GM12892 (cell line): Measurements from ENCODE around the gene BLCAP.
"Not testable (repeated sequence)": the region's sequence is repeated elsewhere in the genome, so short reads cannot be mapped to it uniquely, and the experiment has no call there.

Experiments
- DNase-seq: peaks from one replicate; pipeline ENCODE4 v3.0.0; 2011; ENCODE audit not compliant: insufficient read length
- FAIRE-seq: peaks from 2 replicates; lab custom pipeline; 2011; peaks lifted over from hg19 to GRCh38; lab: Jason Lieb, UNC
- POLR2A ChIP-seq: IDR thresholded peaks from 2 replicates; pipeline ENCODE4 v1.6.1; 2011; ENCODE audit warnings: low read depth, low read length, control low read depth
- POLR2AphosphoS5 ChIP-seq: IDR thresholded peaks from 2 replicates; pipeline ENCODE4 v1.6.1; 2011; ENCODE audit warnings: low read depth, low read length, control low read depth
- TAF1 ChIP-seq: IDR thresholded peaks from 2 replicates; pipeline ENCODE4 v1.6.1; 2011; ENCODE audit warnings: low read depth, mild to moderate bottlenecking, control low read depth, low read length, borderline replicate concordance

The BLCAP gene

DNA sequence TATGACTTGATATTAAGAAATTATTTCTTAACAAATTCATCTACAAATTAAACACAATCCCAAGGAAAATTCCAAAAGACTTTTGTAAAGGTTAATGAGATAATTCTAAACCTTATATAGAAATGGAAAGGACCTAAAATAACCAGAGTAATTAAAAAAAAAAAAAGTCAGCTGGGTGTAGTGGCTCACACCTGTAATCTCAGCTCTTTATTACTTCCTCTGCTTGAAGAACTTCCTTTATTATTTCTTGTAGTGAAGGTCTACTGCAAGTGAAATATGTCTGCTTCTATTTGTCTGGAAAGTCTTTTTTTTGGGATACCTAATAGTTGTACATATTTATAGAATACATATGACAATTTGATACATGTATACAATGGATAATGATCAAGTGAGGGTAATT lies 20.2 kb upstream of the BLCAP start:
- DNase-seq, result no peak
- no peak for FAIRE-seq
- TF ChIP-seq POLR2AphosphoS5 (no peak), POLR2A (no peak), TAF1 (no peak)

DNA sequence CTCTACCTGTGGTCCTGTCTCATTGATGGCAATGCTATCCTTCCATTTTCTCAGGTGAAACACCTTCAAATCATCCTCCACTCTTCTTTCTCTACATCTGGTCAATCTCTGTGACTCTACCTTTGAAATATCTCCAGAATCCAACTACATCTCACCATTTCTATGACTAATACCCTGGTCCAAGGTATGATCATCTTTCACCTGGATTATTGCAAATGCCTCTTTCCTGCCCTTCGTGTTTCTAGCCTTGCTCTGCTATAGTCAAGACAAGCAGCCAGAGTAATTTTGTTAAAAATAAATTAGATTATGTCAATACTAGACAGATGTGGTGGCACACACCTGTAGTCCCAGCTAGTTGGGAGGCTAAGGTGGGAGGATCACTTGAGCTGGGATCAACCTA lies 17.8 kb upstream of the BLCAP start:
- DNase-seq, result no peak
- no peak for TF ChIP-seq POLR2AphosphoS5
- TF ChIP-seq POLR2A, result no peak
- no peak for TF ChIP-seq TAF1
- FAIRE-seq, result no peak

DNA sequence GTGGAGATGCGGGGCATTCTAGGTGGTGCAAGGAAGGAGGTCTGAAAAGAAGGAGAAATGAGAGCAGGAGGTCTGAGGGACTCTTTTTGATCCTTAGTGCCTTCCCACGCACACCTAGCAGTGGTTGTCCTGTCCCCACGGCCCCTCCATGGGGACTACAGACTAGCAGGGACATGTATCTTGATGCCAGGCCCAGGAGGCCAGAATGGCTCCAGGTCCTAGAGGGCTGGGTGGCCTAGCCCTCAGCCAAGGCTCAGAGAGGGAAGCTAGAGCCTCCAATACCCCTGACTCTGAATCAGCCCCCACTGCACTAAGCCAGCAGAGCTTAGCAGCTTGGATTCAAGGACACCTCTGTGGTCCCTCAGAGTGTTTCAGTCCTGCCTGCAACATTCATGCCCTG lies 16.7 kb upstream of the BLCAP start:
- TF ChIP-seq TAF1 (no peak), POLR2A (no peak), POLR2AphosphoS5 (no peak)
- no peak for FAIRE-seq
- no peak for DNase-seq

DNA sequence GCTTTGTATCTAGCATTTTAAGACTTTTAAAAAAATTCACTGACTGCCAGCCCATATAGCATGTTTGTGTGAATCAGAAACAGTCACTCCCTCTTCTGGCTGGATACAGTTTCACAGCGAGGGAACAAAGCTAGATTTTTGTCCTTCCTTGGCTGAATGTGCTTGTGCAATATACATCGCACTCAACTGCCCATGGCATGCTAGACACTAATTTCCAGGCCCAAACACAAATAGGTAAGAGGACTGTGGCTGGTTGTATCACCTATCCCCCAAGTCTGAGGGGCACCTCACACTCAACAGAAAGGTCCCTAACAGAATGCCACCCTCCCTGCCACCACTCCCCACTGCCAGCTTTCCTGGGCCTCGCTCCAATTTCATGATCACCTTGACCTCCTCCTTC lies 16.2 kb upstream of the BLCAP start:
- DNase-seq, result no peak
- FAIRE-seq, result no peak
- no peak for TF ChIP-seq POLR2AphosphoS5
- TF ChIP-seq POLR2A, result no peak
- TF ChIP-seq TAF1, result no peak

DNA sequence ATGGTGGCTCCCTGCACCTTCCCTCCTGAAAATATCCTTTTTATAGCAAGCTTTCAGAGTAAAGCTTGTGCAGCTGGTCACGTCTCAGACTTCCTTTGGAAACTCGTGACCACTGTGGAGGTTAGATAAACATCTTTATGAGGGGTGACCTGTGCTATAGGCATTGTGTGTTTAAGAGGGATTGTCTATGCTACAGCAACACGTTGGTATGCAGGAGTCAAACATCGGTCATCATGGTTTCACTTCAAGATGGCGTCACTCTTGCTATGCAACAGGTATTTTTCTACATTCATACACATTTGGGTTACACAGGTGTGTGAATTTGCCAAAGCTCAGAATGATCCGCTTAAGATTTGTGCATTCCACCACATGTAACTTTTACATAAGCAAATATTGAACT lies 14.6 kb upstream of the BLCAP start:
- TF ChIP-seq TAF1 (no peak), POLR2AphosphoS5 (no peak), POLR2A (no peak)
- DNase-seq (no peak), FAIRE-seq (no peak)

DNA sequence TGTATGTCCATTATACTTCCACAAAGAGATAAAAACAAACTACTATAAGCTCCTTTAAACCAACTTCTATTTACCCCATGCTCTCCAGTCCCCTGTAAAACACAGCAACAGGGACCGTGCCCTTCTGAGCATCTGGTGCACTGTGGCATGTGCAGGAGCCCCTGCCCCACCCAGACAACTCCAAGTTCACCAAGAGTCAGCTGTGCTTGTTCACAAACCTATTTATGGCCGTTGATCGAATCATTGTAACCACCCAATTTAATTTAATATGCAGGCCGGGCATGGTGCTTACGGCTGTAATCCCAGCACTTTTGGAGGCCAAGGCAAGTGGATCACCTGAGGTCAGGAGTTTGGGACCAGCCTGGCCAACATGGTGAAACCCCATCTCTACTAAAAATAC lies 13.7 kb upstream of the BLCAP start:
- no peak for DNase-seq
- no peak for FAIRE-seq
- no peak for TF ChIP-seq TAF1
- TF ChIP-seq POLR2AphosphoS5, result no peak
- TF ChIP-seq POLR2A, result no peak

DNA sequence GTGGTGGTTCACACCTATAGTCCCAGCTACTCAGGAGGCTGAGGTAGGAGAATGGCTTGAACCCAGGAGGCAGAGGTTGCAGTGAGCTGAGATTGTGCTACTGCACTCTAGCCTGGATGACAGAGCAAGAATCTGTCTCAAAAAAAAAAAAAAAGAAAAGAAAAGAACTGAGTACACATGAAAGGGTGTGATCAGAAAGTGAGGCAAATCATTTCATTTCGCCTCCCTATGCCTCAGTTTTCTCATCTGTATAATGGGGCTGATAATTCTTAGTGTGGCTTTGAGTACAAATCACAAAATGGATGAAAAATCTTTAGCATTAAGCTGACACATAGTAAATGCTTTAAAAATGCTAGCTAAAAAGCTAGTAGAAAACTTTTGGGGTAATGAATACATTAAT lies 13.2 kb upstream of the BLCAP start:
- not testable (repeated sequence) for FAIRE-seq, DNase-seq

DNA sequence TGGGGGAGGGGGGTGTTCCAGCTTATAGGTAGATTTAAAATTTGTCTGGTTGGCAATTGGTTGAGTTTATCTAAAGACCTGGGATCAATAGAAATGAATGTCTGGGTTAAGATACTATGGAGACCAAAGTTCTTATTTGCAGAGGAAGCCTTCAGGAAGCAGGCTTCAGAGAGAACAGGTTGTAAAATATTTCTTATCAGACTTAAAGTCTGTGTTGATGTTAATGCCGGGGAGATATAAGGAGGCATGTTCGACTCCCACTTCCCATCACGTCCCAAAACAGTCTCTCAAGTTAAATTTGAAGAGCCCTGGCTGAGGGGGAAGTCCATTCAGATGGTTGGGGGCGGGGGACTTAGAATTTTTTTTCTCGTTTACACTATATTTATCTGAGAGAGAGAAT lies 12.3 kb upstream of the BLCAP start:
- FAIRE-seq, result no peak
- no peak for DNase-seq
- no peak for TF ChIP-seq POLR2AphosphoS5
- no peak for TF ChIP-seq POLR2A
- TF ChIP-seq TAF1, result no peak

DNA sequence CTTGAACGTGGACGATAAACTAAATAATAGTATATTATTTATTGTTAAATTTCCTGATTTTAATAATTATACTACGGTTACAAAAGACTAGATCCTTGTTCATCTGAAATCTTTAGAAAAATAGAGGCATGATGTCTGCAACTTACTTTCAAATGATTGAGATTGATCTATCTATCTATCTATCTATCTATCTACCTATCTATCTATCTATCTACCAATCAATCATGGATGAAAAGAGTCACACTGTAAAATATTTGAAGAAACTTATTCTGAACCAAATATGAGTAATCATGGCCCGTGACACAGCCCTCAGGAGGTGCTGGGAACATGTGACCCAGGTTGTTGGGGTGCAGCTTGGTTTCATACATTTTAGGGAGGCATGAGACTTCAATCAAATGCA lies 11.7 kb upstream of the BLCAP start:
- no peak for FAIRE-seq
- no peak for DNase-seq
- TF ChIP-seq POLR2AphosphoS5 (no peak), TAF1 (no peak), POLR2A (no peak)

DNA sequence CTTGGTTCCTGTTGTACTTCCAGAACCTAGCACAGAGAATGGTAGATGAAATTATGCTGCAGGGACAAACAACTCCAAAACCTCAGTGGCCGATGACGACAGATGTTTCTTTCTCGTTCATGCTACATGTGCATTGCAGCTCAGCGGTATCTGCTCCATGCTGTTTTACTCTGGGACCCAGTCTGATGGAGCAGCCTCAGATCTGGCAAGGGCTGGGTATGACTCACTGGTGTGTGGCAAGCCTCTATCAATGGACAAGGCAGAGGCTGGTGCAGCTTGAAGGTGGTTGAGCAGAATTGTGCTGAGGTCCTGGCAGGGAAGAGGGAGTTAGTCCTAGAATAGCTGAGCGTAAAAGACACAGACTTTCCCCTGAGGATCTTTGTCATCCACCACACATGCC lies 10.3 kb upstream of the BLCAP start:
- no peak for FAIRE-seq
- DNase-seq, result no peak
- no peak for TF ChIP-seq TAF1
- TF ChIP-seq POLR2A, result no peak
- TF ChIP-seq POLR2AphosphoS5, result no peak

DNA sequence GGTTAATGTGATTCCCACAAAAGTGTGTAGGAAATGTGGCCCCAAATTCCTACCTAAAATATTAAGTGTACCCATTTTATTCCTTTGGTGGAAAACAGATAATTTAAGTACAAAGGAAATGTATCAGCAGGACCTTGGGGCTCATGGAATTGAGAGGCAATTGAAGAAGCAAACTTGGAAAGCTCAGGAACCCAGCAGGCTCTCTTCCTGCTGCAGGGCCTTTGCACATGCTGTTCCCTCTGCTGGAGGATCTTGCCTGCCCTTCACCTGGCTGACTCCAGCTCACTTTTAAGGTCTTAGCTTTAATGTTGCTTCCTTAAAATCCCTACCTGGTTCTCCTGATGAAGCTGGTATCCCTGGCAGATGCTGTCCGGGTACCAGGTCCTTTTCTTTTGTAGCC lies 9.8 kb upstream of the BLCAP start:
- DNase-seq (no peak), FAIRE-seq (no peak)
- TF ChIP-seq POLR2A (no peak), TAF1 (no peak), POLR2AphosphoS5 (no peak)

DNA sequence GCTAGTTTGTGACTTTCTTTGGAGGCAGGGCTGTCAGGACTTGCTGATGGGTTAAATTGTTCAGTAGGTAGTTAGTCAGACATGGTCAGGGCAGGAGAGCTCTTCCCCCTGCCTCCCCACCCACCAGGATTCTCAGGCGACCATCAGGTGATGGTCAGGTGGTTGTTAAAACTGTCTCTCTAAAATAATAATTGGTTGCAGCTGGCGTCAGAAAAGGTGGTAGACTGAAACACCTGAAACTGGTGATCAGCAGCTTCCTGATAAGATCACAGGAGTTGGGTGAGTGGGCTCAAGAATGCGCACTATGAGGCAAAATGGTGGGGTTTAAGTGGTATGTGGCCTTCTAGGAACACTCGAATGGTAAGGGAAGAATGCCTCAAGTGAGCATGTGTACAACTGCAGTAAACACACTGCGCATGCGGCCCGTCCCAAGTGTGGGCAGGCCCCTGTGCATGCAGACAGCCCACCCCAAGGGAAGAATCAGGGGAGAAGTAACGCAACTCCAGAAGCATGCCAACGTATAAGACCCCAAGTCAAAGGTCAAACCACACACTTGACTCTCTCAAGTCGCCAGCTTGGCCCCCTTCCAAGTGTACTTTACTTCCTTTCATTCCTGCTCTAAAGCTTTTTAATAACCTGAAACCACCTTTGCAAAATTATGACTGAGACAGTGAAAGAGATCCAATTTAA lies 7.9 kb upstream of the BLCAP start:
- no peak for TF ChIP-seq TAF1
- TF ChIP-seq POLR2AphosphoS5, result no peak
- TF ChIP-seq POLR2A, result no peak
- DNase-seq (no peak), FAIRE-seq (no peak)

DNA sequence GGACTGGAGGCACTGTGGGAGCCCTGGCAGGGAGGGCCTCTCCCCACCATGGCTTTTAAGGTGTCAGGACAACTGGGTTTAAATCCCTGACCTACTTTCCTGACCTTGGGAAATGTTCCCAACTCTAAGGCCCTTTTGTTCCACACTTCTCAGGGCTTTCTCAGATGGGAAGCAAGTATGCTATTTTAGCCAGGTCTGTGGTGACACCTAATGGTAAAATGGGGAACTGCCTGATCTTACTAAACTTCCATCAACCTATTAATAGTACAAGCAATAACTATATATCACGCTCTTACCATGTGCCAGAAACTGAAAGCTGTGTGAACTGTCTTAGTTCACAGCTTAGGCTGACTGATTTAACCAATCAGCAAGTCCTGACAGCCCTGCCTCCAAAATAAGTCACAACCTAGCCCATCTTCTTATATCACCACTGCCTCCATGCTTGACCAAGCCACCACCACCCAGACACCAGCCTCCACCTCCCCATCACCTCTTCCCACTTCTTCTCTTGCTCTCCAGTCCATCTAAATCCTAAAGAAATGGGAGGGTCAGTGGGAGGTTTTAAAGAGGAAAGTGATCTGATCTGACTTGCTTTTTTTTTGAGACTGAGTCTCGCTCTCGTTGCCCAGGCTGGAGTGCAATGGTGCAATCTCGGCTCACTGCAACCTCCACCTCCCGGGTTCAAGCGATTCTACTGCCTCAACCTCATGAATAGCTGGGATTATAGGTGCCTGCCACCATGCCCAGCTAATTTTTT lies 6.9 kb upstream of the BLCAP start:
- FAIRE-seq (peak; percentile 89), DNase-seq (no peak)
- TF ChIP-seq POLR2AphosphoS5 (no peak), POLR2A (no peak), TAF1 (no peak)
